Islet precursor cell (in vitro differentiated cells): Measurements from ENCODE around the gene UGT3A2.
A peak's percentile ranks its signal among the peaks of the same experiment; 100 is the strongest.

Source experiments
- DNase-seq: peaks from one replicate; pipeline ENCODE4 v3.0.0-alpha.2; 2018

The UGT3A2 gene

GRCh38 chr5:36001032-36001431 is 65.7 kb downstream of the UGT3A2 start:
- DNase-seq, result no peak

GRCh38 chr5:35999547-35999946 is 67.1 kb downstream of the UGT3A2 start:
- no peak for DNase-seq

- DNase-seq, result no peak
Measured at GRCh38 chr5:35996076-35996475, 70.6 kb downstream of the UGT3A2 start.

DNA sequence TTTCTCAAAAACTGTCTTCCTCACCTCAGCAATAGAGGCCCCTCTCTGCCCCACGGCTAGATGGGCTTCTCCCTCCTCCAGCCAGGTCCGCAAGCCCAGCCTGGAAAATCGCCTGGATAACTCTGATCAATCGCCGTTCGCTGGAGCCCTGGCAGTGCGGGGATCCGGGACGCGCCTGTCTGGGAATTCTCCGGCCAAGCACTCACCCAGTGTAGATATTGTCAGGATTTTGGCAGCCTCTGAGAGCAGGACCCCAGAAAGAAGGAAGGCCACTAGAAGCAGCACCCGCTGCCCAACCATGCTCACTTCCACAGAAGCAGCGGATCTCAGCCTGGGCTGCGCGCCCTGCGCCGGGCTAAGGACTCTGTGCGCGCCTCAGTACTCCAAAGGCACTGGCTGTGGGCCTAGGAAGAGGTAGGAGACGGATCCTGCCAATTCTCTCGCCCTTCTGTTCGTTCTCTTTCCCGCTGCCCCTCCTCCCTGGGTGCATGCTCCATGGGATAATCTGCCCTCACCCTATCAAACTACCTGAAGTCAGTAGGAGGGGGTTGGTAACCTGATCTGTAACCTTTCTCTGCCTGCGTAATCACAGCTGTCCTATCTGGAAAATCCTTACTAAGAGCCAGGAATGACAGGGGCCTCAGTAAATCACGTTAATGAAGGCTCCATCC is 75.6 kb downstream of the UGT3A2 start, which contains the start of gene UGT3A1:
TSS of gene UGT3A1 (minus strand) at position 450 of the 671 bp plus-strand sequence. CDS start at position 300, 150 bp downstream.
- peak; percentile 84 for DNase-seq

DNA sequence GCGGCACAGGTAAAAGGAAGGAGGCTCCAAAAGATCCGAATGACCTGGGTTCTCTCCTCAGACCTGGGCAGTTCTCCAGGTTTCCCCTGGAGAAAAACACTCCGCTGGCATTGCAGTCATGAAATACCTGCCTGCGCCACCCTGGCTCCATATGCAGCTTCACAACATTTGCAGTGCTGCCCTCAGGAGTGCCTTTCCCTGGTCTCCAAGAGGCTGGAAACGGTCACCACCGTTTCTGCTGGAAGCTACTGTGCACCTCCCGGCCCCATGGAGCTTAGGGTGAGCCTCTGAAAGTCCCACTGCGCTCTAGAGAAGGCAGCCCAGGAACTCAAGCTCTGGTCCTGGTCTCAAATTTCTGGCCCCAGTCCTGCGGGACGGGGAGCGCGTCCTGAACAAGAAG is 76.2 kb downstream of the UGT3A2 start:
- DNase-seq, result peak; percentile 56

DNA sequence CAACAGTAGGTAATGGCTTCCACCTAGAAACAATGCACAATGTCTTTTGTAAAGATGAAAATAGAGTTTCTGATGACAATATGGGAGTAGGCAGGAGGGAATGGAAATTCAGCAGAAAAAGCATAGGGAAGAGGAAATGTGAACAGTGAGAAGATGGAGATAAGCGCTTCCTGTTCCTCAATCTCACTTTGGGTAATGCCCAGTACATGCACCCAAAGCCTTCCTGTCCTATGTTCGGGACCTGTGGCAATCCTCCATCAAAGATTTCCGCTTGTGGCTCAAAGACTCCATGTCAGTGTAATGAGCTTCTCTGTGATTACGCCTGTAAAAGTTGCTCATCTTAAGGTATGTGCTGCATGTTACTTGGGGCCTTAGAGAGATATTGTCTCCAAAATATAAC is 78.2 kb downstream of the UGT3A2 start:
- DNase-seq, result no peak

GRCh38 chr5:35987776-35988175 is 78.9 kb downstream of the UGT3A2 start:
- DNase-seq, result no peak
